ENCODE measurements around the gene HCAR3.

DNA sequence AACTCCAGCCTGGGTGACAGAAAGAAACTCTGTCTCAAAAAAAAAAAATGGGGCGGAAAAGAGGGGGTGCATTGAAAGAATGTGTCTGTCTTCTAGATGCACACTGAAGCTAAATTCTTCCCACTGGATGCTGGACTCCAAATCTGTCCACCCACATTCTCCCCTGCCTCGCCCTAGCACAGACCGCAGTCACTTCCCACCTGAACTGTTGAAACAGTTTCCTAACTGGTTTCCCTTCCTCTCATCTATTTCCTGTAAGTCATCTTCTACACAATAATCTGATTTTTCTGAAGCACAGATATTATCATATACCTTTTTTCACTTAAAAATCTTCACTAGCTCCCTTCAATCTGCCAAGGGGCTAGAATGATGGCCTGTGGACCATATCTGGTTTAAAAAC is 15.6 kb upstream of the HCAR3 start:
- TF ChIP-seq, protein P1, sequence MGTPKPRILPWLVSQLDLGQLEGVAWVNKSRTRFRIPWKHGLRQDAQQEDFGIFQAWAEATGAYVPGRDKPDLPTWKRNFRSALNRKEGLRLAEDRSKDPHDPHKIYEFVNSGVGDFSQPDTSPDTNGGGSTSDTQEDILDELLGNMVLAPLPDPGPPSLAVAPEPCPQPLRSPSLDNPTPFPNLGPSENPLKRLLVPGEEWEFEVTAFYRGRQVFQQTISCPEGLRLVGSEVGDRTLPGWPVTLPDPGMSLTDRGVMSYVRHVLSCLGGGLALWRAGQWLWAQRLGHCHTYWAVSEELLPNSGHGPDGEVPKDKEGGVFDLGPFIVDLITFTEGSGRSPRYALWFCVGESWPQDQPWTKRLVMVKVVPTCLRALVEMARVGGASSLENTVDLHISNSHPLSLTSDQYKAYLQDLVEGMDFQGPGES (IDR thresholded peaks at IDR 0.05; ENCODE audit: low read depth, low read length), result no peak
- TF ChIP-seq FOXM1 (IDR thresholded peaks at IDR 0.05; ENCODE audit: low read depth), result no peak
